IMR-90 (cell line): ENCODE measurements around the gene TTC3. TPM values are rescaled to one million over a fixed set of nuclear protein-coding genes. Genes with fewer than 3 reads are reported as not detected.

Experiments
- ATAC-seq: fragments of 200-7000 bp; cut with Tn5 transposase; 2 replicates; pipeline ENCODE4 v1.9.1; 2020; ENCODE audit warnings: low read depth, mild to moderate bottlenecking, moderate library complexity
- BruUV-seq: library from RNA; stranded (reverse); fragments of 400-500 nt; replicated peaks from 2 replicates; lab custom pipeline; 2021; lab: Mats Ljungman, UMichigan
- CTCF ChIA-PET: fragments of 300-600 bp; formaldehyde crosslinking; extraction: SDS; loops from one replicate; lab custom pipeline; 2021; ENCODE audit warnings: antibody characterized with exemption; lab: Yijun Ruan, JAX
- POLR2A ChIA-PET: fragments of 300-600 bp; sonication (Branson Sonifier 250); formaldehyde crosslinking; loops from one replicate; lab custom pipeline; 2022; ENCODE audit warnings: antibody characterized with exemption; ENCODE audit not compliant: unreplicated experiment; lab: Charles Lee
- DNase-seq: peaks from one replicate; pipeline ENCODE4 v3.0.0; 2013
- H2AFZ ChIP-seq: replicated peaks from 2 replicates; pipeline ENCODE3; 2013; ENCODE audit warnings: low read length, mild to moderate bottlenecking; ENCODE audit not compliant: poor library complexity
- H2AK5ac ChIP-seq: 2 replicates; pipeline ENCODE4 v1.6.1; 2013; ENCODE audit warnings: low read depth, low read length, inconsistent platforms
- H2AK9ac ChIP-seq: replicated peaks from 2 replicates; pipeline ENCODE3; 2013; ENCODE audit warnings: mild to moderate bottlenecking, low read depth, low read length, moderate library complexity; ENCODE audit not compliant: poor library complexity
- H2BK120ac ChIP-seq: 2 replicates; pipeline ENCODE4 v1.6.1; 2013; ENCODE audit warnings: low read depth, low read length, inconsistent platforms
- H2BK15ac ChIP-seq: 3 replicates; pipeline ENCODE4 v1.6.1; 2013; ENCODE audit warnings: low read depth, low read length, inconsistent platforms
- H2BK20ac ChIP-seq: 2 replicates; pipeline ENCODE4 v1.6.1; 2013; ENCODE audit warnings: low read depth, mild to moderate bottlenecking, inconsistent platforms, low read length, moderate library complexity
- H2BK5ac ChIP-seq: 2 replicates; pipeline ENCODE4 v1.6.1; 2013; ENCODE audit warnings: mild to moderate bottlenecking, low read depth, low read length, inconsistent platforms; ENCODE audit not compliant: poor library complexity, severe bottlenecking
- H3K14ac ChIP-seq: replicated peaks from 2 replicates; pipeline ENCODE4 v1.6.1; 2013; ENCODE audit warnings: low read depth, low read length, inconsistent platforms
- H3K18ac ChIP-seq: 2 replicates; pipeline ENCODE4 v1.6.1; 2013; ENCODE audit warnings: low read depth, low read length, control low read depth
- H3K23ac ChIP-seq: 2 replicates; pipeline ENCODE4 v1.6.1; 2013; ENCODE audit warnings: low read depth, low read length, inconsistent platforms
- H3K27ac ChIP-seq: 2 replicates; pipeline ENCODE4 v1.5.1; 2013; ENCODE audit warnings: mild to moderate bottlenecking, control low read depth, low read length; ENCODE audit not compliant: insufficient read depth
- H3K27me3 ChIP-seq: 2 replicates; pipeline ENCODE4 v1.6.1; 2013; ENCODE audit warnings: low read length; ENCODE audit not compliant: control insufficient read depth, insufficient read depth
- H3K36me3 ChIP-seq: 2 replicates; pipeline ENCODE4 v1.6.1; 2013; ENCODE audit warnings: low read length, mixed read lengths; ENCODE audit not compliant: control insufficient read depth, insufficient read depth
- H3K4ac ChIP-seq: 2 replicates; pipeline ENCODE4 v1.6.1; 2013; ENCODE audit warnings: low read depth, low read length, inconsistent platforms
- H3K4me1 ChIP-seq: 2 replicates; pipeline ENCODE4 v1.6.1; 2013; ENCODE audit warnings: low read length, mixed read lengths; ENCODE audit not compliant: control insufficient read depth, insufficient read depth
- H3K4me2 ChIP-seq: 2 replicates; pipeline ENCODE4 v1.6.1; 2013; ENCODE audit warnings: low read depth, mild to moderate bottlenecking, control low read depth, low read length, moderate library complexity
- H3K4me3 ChIP-seq: 2 replicates; pipeline ENCODE4 v1.5.1; 2013; ENCODE audit warnings: low read depth, mild to moderate bottlenecking, control low read depth, low read length, moderate library complexity; ENCODE audit not compliant: insufficient read depth
- H3K56ac ChIP-seq: 2 replicates; pipeline ENCODE4 v1.6.1; 2013; ENCODE audit warnings: low read length, inconsistent platforms; ENCODE audit not compliant: insufficient read depth; ENCODE audit errors: extremely low read depth
- H3K79me1 ChIP-seq, 2 experiments: 2 replicates each; pipeline ENCODE4 v1.6.1; 2013; ENCODE audit warnings: low read length in 2 of 2, inconsistent platforms in 1 of 2, low read depth in 1 of 2
- H3K9ac ChIP-seq: 2 replicates; pipeline ENCODE4 v1.6.1; 2013; ENCODE audit warnings: low read depth, low read length, control low read depth
- H3K9me1 ChIP-seq: 2 replicates; pipeline ENCODE4 v1.6.1; 2013; ENCODE audit warnings: low read length, inconsistent platforms; ENCODE audit not compliant: insufficient read depth
- H3K9me3 ChIP-seq: 2 replicates; pipeline ENCODE4 v1.6.1; 2013; ENCODE audit warnings: low read length; ENCODE audit not compliant: control insufficient read depth, insufficient read depth
- H4K20me1 ChIP-seq: 2 replicates; pipeline ENCODE4 v1.6.1; 2013; ENCODE audit warnings: low read length, inconsistent platforms; ENCODE audit not compliant: insufficient read depth
- H4K5ac ChIP-seq: 2 replicates; pipeline ENCODE4 v1.6.1; 2013; ENCODE audit warnings: mild to moderate bottlenecking, low read depth, low read length, control low read depth
- H4K8ac ChIP-seq, 2 experiments: 2 replicates each; pipeline ENCODE4 v1.6.1; 2013; ENCODE audit warnings: low read depth in 2 of 2, low read length in 2 of 2, control low read depth in 1 of 2, inconsistent platforms in 1 of 2
- H4K91ac ChIP-seq: 2 replicates; pipeline ENCODE4 v1.6.1; 2013; ENCODE audit warnings: low read depth, low read length, inconsistent platforms; ENCODE audit not compliant: insufficient read depth
- CEBPB ChIP-seq: IDR thresholded peaks from 2 replicates; pipeline ENCODE4 v1.6.1; 2012; ENCODE audit warnings: low read depth, low read length, improper control_type of control experiment
- RFX5 ChIP-seq: IDR thresholded peaks from 2 replicates; pipeline ENCODE4 v1.8.0; 2012; ENCODE audit warnings: low read depth, mild to moderate bottlenecking, low read length, moderate library complexity
- WGBS, 2 experiments: methylation state at CpG; one replicate each; pipeline versions ENCODE4 v1.1.5 to v1.1.7; 2013; ENCODE audit warnings: missing lambda C conversion rate in 2 of 2; ENCODE audit not compliant: insufficient read length in 1 of 2; ENCODE audit errors: extremely low coverage in 2 of 2; 5-methylcytosine and 5-hydroxymethylcytosine counted together
- dilution Hi-C: fragments of 300-500 bp; cut with HindIII; formaldehyde crosslinking; loops from one replicate; pipeline ENCODE4 v1.14.3; 2018; ENCODE audit warnings: low sequenced_read_pairs; ENCODE audit not compliant: unreplicated experiment
- in situ Hi-C: fragments of 300-500 bp; cut with MboI; formaldehyde crosslinking; loops from 3 replicates; pipeline ENCODE4 v1.14.3; 2019; ENCODE audit warnings: low sequenced_read_pairs, inconsistent platforms, mixed read lengths
- intact Hi-C: fragments of 100-400 bp; cut with micrococcal nuclease; formaldehyde crosslinking; loops from 2 replicates; pipeline ENCODE4 v1.10.0; 2022
- polyA plus RNA-seq, 3 experiments: library from polyadenylated mRNA; depleted of rRNA; stranded (reverse); fragments of >200 nt; gene quantifications; 2 replicates each; pipeline ENCODE4 v1.2.3, GENCODE V29; 2012; ENCODE audit warnings: low replicate concordance in 1 of 3
- total RNA-seq: library from RNA; depleted of rRNA; stranded (reverse); fragments of >200 nt; gene quantifications from 2 replicates; pipeline ENCODE4 v1.2.3, GENCODE V29; 2012

Gene TTC3
- total and polyA plus RNA-seq, 2 of the 4 experiments (the other 2 are of a cell fraction), result 96.7 to 293 TPM

- ATAC-seq (no peak), DNase-seq (no peak)
- dilution Hi-C loops (no loop called here), in situ Hi-C loops (no loop called here), intact Hi-C loops (no loop called here)
- Histone ChIP-seq H3K4me1 (peaks cover 2% of the 10 kb centered on the region), H4K20me1 (no peaks in the 10 kb centered on the region; the same call in 1 of the 2 replicates), H3K79me1 (peaks cover 15% of the 10 kb centered on the region in 2 experiments), H3K36me3 (peaks cover 37% of the 10 kb centered on the region), H3K4me3 (no peak overlapping the region), H2AFZ (no peak overlapping the region), H2AK5ac (no peak overlapping the region), H3K9ac (no peak overlapping the region), H2BK20ac (no peak overlapping the region), H3K23ac (no peak overlapping the region), H3K27me3 (no peaks in the 10 kb centered on the region), H3K9me3 (no peaks in the 10 kb centered on the region), H3K14ac (no peak overlapping the region), H4K91ac (no peak overlapping the region), H3K4ac (no peak overlapping the region), H4K5ac (no peak overlapping the region), H3K4me2 (no peak overlapping the region), H3K27ac (no peak overlapping the region), H3K18ac (no peak overlapping the region), H2BK5ac (no peak overlapping the region), H3K9me1 (no peaks in the 10 kb centered on the region; the same call in 1 of the 2 replicates), H4K8ac (no peak overlapping the region), H3K56ac (no peak overlapping the region), H2AK9ac (no peak overlapping the region), H2BK120ac (no peak overlapping the region), H2BK15ac (no peak overlapping the region)
- ChIA-PET POLR2A (no interaction called here), CTCF (no interaction called here)
- no peak for TF ChIP-seq RFX5
- TF ChIP-seq CEBPB, result peak; percentile 7; the same call in 1 of the 2 replicates
- 100% methylated on average over 2 of the region's 4 CpGs; no CpG with 5 or more reads in 1 of the 2 experiments for WGBS, 2 experiments
- BruUV-seq, result no TSS peak
Measured at GRCh38 chr21:37168666-37169065, 95.6 kb downstream of the TTC3 start.
